MM.1S (cell line): Measurements from ENCODE around the gene CD164L2.

Source experiments
- EZH2 ChIP-seq: fragments of 300-600 bp; sonication (generic); optimal IDR thresholded peaks from 2 replicates; pipeline ENCODE3; 2017; ENCODE audit warnings: low read depth, mild to moderate bottlenecking, antibody characterized with exemption, low read length, mixed read lengths
- EZH2phosphoT487 ChIP-seq: fragments of 300-600 bp; sonication (generic); IDR thresholded peaks from 2 replicates; pipeline ENCODE4 v1.6.1; 2018; ENCODE audit warnings: antibody characterized with exemption, low read length
- TF ChIP-seq, protein P1 (sequence below): fragments of 300-600 bp; sonication (generic); IDR thresholded peaks from 2 replicates; pipeline ENCODE4 v1.5.1; 2016; ENCODE audit warnings: antibody characterized with exemption, low read length, mixed read lengths

DNA sequence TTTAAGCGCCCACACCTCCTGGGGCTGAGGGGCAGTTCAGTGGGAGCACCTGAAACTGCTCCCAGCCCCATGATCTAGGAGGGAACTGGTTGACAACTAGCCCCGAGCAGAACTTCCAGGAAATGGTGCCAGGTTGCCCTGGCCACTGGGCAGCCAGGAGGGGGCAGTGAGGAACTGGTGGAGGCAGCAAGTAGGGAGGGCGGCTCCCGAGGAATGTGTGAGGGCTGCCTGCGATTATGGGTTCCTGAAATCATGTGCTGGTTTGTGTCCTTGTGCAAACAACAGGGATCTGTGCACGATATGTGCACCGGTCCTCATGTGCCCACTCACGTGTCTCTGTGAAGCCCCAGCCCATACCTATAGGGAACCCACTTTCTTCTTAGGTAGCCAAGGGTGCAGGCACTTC is 19.2 kb upstream of the CD164L2 start:
- TF ChIP-seq, protein P1, sequence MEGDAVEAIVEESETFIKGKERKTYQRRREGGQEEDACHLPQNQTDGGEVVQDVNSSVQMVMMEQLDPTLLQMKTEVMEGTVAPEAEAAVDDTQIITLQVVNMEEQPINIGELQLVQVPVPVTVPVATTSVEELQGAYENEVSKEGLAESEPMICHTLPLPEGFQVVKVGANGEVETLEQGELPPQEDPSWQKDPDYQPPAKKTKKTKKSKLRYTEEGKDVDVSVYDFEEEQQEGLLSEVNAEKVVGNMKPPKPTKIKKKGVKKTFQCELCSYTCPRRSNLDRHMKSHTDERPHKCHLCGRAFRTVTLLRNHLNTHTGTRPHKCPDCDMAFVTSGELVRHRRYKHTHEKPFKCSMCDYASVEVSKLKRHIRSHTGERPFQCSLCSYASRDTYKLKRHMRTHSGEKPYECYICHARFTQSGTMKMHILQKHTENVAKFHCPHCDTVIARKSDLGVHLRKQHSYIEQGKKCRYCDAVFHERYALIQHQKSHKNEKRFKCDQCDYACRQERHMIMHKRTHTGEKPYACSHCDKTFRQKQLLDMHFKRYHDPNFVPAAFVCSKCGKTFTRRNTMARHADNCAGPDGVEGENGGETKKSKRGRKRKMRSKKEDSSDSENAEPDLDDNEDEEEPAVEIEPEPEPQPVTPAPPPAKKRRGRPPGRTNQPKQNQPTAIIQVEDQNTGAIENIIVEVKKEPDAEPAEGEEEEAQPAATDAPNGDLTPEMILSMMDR: peak; percentile 15; the same call in 1 of the 2 replicates
- TF ChIP-seq EZH2 (no peak), EZH2phosphoT487 (no peak)
